PC-3 (cell line): ENCODE measurements around the gene RAB3GAP2. TPM values are rescaled to one million over a fixed set of nuclear protein-coding genes. Genes with fewer than 3 reads are reported as not detected.
"Not testable (repeated sequence)": the region's sequence is repeated elsewhere in the genome, so short reads cannot be mapped to it uniquely, and the experiment has no call there.

Experiments used
- ATAC-seq: fragments of 200-7000 bp; cut with Tn5 transposase; 2 replicates; pipeline ENCODE4 v1.9.1; 2020; ENCODE audit warnings: mild to moderate bottlenecking, moderate library complexity
- BruUV-seq: library from RNA; stranded (reverse); fragments of 400-500 nt; replicated peaks from 2 replicates; lab custom pipeline; 2021; lab: Mats Ljungman, UMichigan
- CTCF ChIA-PET: fragments of 300-600 bp; sonication (Branson Sonifier 250); formaldehyde crosslinking; loops from one replicate; lab custom pipeline; 2022; ENCODE audit warnings: antibody characterized with exemption; lab: Charles Lee
- POLR2A ChIA-PET: fragments of 300-600 bp; sonication (Branson Sonifier 250); formaldehyde crosslinking; loops from one replicate; lab custom pipeline; 2022; ENCODE audit warnings: antibody characterized with exemption; ENCODE audit not compliant: unreplicated experiment; lab: Charles Lee
- DNase-seq: peaks from one replicate; pipeline ENCODE4 v3.0.0-alpha.2; 2015
- H2AFZ ChIP-seq: fragments of 300-600 bp; sonication (generic); 2 replicates; pipeline ENCODE4 v1.6.0; 2016; ENCODE audit warnings: antibody characterized with exemption, low read length
- H3F3A ChIP-seq: fragments of 300-600 bp; sonication (generic); one replicate; pipeline ENCODE4 v1.6.0; 2017; ENCODE audit warnings: antibody characterized with exemption, low read length, control low read depth, mild to moderate bottlenecking; ENCODE audit not compliant: unreplicated experiment
- H3K27ac ChIP-seq: fragments of 300-600 bp; sonication (generic); 2 replicates; pipeline ENCODE4 v1.5.1; 2016; ENCODE audit warnings: mild to moderate bottlenecking, low read length
- H3K27me3 ChIP-seq: fragments of 300-600 bp; sonication (generic); 2 replicates; pipeline ENCODE4 v1.6.1; 2016; ENCODE audit warnings: low read length, mixed read lengths
- H3K36me3 ChIP-seq: fragments of 300-600 bp; sonication (generic); 2 replicates; pipeline ENCODE4 v1.6.1; 2016; ENCODE audit warnings: low read depth, mixed run types, low read length, mixed read lengths
- H3K4me1 ChIP-seq: fragments of 300-600 bp; sonication (generic); 2 replicates; pipeline ENCODE4 v1.5.1; 2016; ENCODE audit warnings: low read length; ENCODE audit not compliant: insufficient read depth
- H3K4me2 ChIP-seq: fragments of 300-600 bp; sonication (generic); 2 replicates; pipeline ENCODE4 v1.6.0; 2016; ENCODE audit warnings: low read length
- H3K4me3 ChIP-seq: fragments of 300-600 bp; sonication (generic); 2 replicates; pipeline ENCODE4 v1.5.1; 2016; ENCODE audit warnings: mild to moderate bottlenecking, low read length, mixed read lengths
- H3K79me2 ChIP-seq: fragments of 300-600 bp; sonication (generic); 2 replicates; pipeline ENCODE4 v1.6.1; 2017; ENCODE audit warnings: low read length, mixed read lengths
- H3K9ac ChIP-seq: fragments of 300-600 bp; sonication (generic); 2 replicates; pipeline ENCODE4 v1.6.0; 2016; ENCODE audit warnings: mild to moderate bottlenecking, low read length
- H3K9me2 ChIP-seq: fragments of 300-600 bp; sonication (generic); replicated peaks from 2 replicates; pipeline ENCODE4 v1.6.1; 2016; ENCODE audit warnings: mixed run types, low read length, mixed read lengths
- H3K9me3 ChIP-seq: fragments of 300-600 bp; sonication (generic); 2 replicates; pipeline ENCODE4 v1.6.1; 2016; ENCODE audit warnings: low read length, mixed read lengths
- H4K20me1 ChIP-seq: fragments of 300-600 bp; sonication (generic); 2 replicates; pipeline ENCODE4 v1.6.1; 2016; ENCODE audit warnings: low read length, mixed read lengths
- CTCF ChIP-seq: fragments of 300-600 bp; sonication (generic); conservative IDR thresholded peaks from 2 replicates; pipeline ENCODE4 v1.5.1; 2017; ENCODE audit warnings: antibody characterized with exemption, low read depth, mild to moderate bottlenecking, low read length
- EZH2 ChIP-seq: fragments of 300-600 bp; sonication (generic); IDR thresholded peaks from one replicate; pipeline ENCODE4 v1.6.1; 2017; ENCODE audit warnings: antibody characterized with exemption, mild to moderate bottlenecking, low read length; ENCODE audit not compliant: unreplicated experiment
- EZH2phosphoT487 ChIP-seq: fragments of 300-600 bp; sonication (generic); IDR thresholded peaks from 2 replicates; pipeline ENCODE4 v1.6.1; 2018; ENCODE audit warnings: mild to moderate bottlenecking, antibody characterized with exemption, low read length, borderline replicate concordance
- intact Hi-C: fragments of 100-400 bp; cut with micrococcal nuclease; formaldehyde crosslinking; loops from 2 replicates; pipeline ENCODE4 v1.9.0; 2023
- total RNA-seq: library from RNA; depleted of rRNA; stranded (reverse); fragments of >200 nt; gene quantifications from 2 replicates; pipeline ENCODE4 v1.2.3, GENCODE V29; 2014

RAB3GAP2 gene
- total RNA-seq, 1 experiment from 2014 or later, result 16.7 TPM

- H2AFZ ChIP-seq, result no peak overlapping the region
- H3K27ac ChIP-seq, result no peak overlapping the region
- H3K4me2 ChIP-seq, result no peak overlapping the region
- ChIA-PET POLR2A (no interaction called here), CTCF (no interaction called here)
- H3F3A ChIP-seq, result no peaks in the 10 kb centered on the region
- peaks cover 23% of the 10 kb centered on the region for H3K9me3 ChIP-seq
- ATAC-seq (no peak), DNase-seq (no peak)
- intact Hi-C loops, result no loop called here
- TF ChIP-seq EZH2 (no peak), EZH2phosphoT487 (no peak), CTCF (no peak)
- peaks cover 16% of the 10 kb centered on the region for H3K79me2 ChIP-seq
- no peak overlapping the region for H3K9ac ChIP-seq
- BruUV-seq, result no TSS peak
- no peaks in the 10 kb centered on the region for H3K27me3 ChIP-seq
- H4K20me1 ChIP-seq, result no peaks in the 10 kb centered on the region
- H3K4me1 ChIP-seq, result no peaks in the 10 kb centered on the region
- no peaks in the 10 kb centered on the region for H3K9me2 ChIP-seq
- no peak overlapping the region for H3K4me3 ChIP-seq
- peaks cover 54% of the 10 kb centered on the region for H3K36me3 ChIP-seq
Observed at GRCh38 chr1:220250681-220251080, 21.6 kb downstream of the RAB3GAP2 start.

- ChIA-PET CTCF (no interaction called here), POLR2A (no interaction called here)
- no peak for DNase-seq
- Histone ChIP-seq H3F3A (no peaks in the 10 kb centered on the region), H3K9ac (no peak overlapping the region), H3K9me2 (no peaks in the 10 kb centered on the region), H3K4me2 (no peak overlapping the region), H3K4me1 (no peaks in the 10 kb centered on the region), H3K79me2 (peaks cover 14% of the 10 kb centered on the region), H3K36me3 (peaks cover 54% of the 10 kb centered on the region), H3K9me3 (peaks cover 23% of the 10 kb centered on the region), H2AFZ (no peak overlapping the region), H3K27ac (no peak overlapping the region), H4K20me1 (no peaks in the 10 kb centered on the region), H3K27me3 (no peaks in the 10 kb centered on the region), H3K4me3 (no peak overlapping the region)
- intact Hi-C loops, result no loop called here
- no TSS peak for BruUV-seq
- ATAC-seq, result no peak
- TF ChIP-seq EZH2phosphoT487 (no peak), EZH2 (no peak), CTCF (no peak)
Observed at GRCh38 chr1:220249522-220249921, 22.7 kb downstream of the RAB3GAP2 start.

GRCh38 chr1:220248715-220249265, 23.5 kb downstream of the RAB3GAP2 start:
- Histone ChIP-seq H3K79me2 (peaks cover 21% of the 10 kb centered on the region), H3K36me3 (peaks cover 54% of the 10 kb centered on the region), H3K9me3 (peaks cover 23% of the 10 kb centered on the region)
- POLR2A ChIA-PET, H3K4me2 ChIP-seq, H3K4me1 ChIP-seq, H4K20me1 ChIP-seq, BruUV-seq, intact Hi-C loops, H3K4me3 ChIP-seq, DNase-seq, H3K27ac ChIP-seq, H3F3A ChIP-seq, H2AFZ ChIP-seq, H3K27me3 ChIP-seq, H3K9me2 ChIP-seq, ATAC-seq, H3K9ac ChIP-seq, CTCF ChIA-PET: not testable (repeated sequence)

GRCh38 chr1:220245900-220246299, 26.4 kb downstream of the RAB3GAP2 start:
- H3K27ac ChIP-seq, H3K4me2 ChIP-seq, H3K9me2 ChIP-seq, BruUV-seq, DNase-seq, H3K9ac ChIP-seq, H3F3A ChIP-seq, H4K20me1 ChIP-seq, H3K27me3 ChIP-seq, H3K4me3 ChIP-seq, POLR2A ChIA-PET, H3K4me1 ChIP-seq, intact Hi-C loops, CTCF ChIA-PET, H2AFZ ChIP-seq, ATAC-seq: not testable (repeated sequence)
- peaks cover 23% of the 10 kb centered on the region for H3K9me3 ChIP-seq
- H3K79me2 ChIP-seq, result peaks cover 41% of the 10 kb centered on the region
- peaks cover 33% of the 10 kb centered on the region for H3K36me3 ChIP-seq
